GM12878 (cell line): ENCODE data around the gene MYOM1.

ENCODE experiments used
- CBX5 ChIP-seq: sonication (generic); IDR thresholded peaks from 2 replicates; pipeline ENCODE4 v1.6.1; 2016; ENCODE audit warnings: low read depth, moderate library complexity, mild to moderate bottlenecking, inconsistent platforms
- CTCF ChIP-seq, 3 experiments: IDR thresholded peaks in 2 of 3; conservative IDR thresholded peaks in 1 of 3; 2 replicates each; pipeline ENCODE4 v1.5.1; 2011; ENCODE audit warnings: low read depth in 3 of 3, low read length in 3 of 3, mild to moderate bottlenecking in 3 of 3, control low read depth in 2 of 3, moderate library complexity in 2 of 3, inconsistent platforms in 1 of 3, mixed read lengths in 1 of 3; ENCODE audit not compliant: control insufficient read depth in 2 of 3, insufficient read depth in 1 of 3; ENCODE audit errors: extremely low read depth in 1 of 3
- ESRRA ChIP-seq: IDR thresholded peaks from 2 replicates; pipeline ENCODE4 v1.6.1; 2012; ENCODE audit warnings: mild to moderate bottlenecking, low read length, improper control_type of control experiment
- EZH2 ChIP-seq: IDR thresholded peaks from 2 replicates; pipeline ENCODE4 v1.6.1; 2012; ENCODE audit warnings: low read depth, mild to moderate bottlenecking, control low read depth, inconsistent platforms, low read length, borderline replicate concordance; ENCODE audit not compliant: control insufficient read depth
- MAX ChIP-seq: IDR thresholded peaks from 2 replicates; pipeline ENCODE4 v1.6.1; 2012; ENCODE audit warnings: low read depth, low read length, improper control_type of control experiment
- MLLT1 ChIP-seq: fragments of 450-650 bp; IDR thresholded peaks from 2 replicates; pipeline ENCODE4 v1.6.1; 2016; ENCODE audit warnings: mild to moderate bottlenecking
- MXI1 ChIP-seq: fragments of 150-350 bp; IDR thresholded peaks from 2 replicates; pipeline ENCODE4 v1.6.1; 2011; ENCODE audit warnings: low read depth, mild to moderate bottlenecking, inconsistent platforms, low read length, improper control_type of control experiment
- POLR2AphosphoS5 ChIP-seq: IDR thresholded peaks from 2 replicates; pipeline ENCODE4 v1.6.1; 2011; ENCODE audit warnings: mild to moderate bottlenecking, low read length, inconsistent platforms
- WRNIP1 ChIP-seq: IDR thresholded peaks from 2 replicates; pipeline ENCODE4 v1.6.1; 2011; ENCODE audit warnings: low read depth, low read length, improper control_type of control experiment, borderline replicate concordance
- ZNF687 ChIP-seq: fragments of 450-650 bp; IDR thresholded peaks from 2 replicates; pipeline ENCODE4 v1.6.1; 2017; ENCODE audit warnings: mild to moderate bottlenecking, moderate library complexity
- TF ChIP-seq, protein P1 (sequence below): IDR thresholded peaks from 2 replicates; pipeline ENCODE4 v1.6.1; 2011; ENCODE audit warnings: low read depth, low read length, improper control_type of control experiment, borderline replicate concordance
- TF ChIP-seq, protein P2 (sequence below): IDR thresholded peaks from 2 replicates; pipeline ENCODE4 v1.6.1; 2012; ENCODE audit warnings: mild to moderate bottlenecking, low read depth, low read length

DNA sequence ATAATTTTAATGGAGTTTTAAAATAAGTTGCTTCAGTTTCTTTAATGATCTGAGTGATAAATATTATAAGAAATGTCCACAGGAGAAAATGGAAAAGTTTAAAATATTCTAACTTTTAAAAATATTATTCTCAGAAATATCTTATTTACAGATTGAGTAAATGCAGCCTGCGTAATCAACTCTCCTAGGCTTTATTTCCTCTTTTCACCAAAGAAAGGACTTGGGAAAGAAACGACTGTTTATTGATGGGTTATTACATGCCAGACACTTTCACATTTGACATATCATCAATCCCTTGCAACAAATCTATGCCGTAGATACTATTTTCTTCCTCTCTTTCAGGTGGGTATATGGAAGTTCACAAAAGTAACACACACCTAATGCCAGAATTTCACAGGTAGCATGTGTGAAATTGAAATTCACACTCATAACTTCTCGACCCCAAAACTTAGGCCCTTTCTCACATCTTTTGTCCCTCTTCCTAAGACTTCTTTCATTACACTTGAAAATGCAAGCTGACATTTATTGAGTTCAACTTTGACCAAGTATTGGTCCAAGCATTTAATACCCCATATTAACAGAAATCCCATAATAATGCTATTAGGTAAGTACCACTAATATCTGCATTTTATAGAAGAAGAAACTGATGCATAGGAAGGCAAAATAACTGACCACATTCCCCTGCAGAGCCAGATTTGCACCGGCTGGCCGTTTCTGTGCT is 49.2 kb downstream of the MYOM1 start:
- TF ChIP-seq MAX (no peak), CBX5 (no peak), EZH2 (no peak), POLR2AphosphoS5 (no peak), MLLT1 (no peak), ZNF687 (no peak), MXI1 (no peak), CTCF (IDR thresholded peaks at IDR 0.05 in 2 of 3, conservative IDR thresholded peaks at IDR 0.05 in 1 of 3; ENCODE audit: control insufficient read depth in 2 of 3, extremely low read depth in 1 of 3, insufficient read depth in 1 of 3, low read depth in 3 of 3, low read length in 3 of 3) (no peak), ESRRA (no peak), WRNIP1 (no peak)
- TF ChIP-seq, protein P1, sequence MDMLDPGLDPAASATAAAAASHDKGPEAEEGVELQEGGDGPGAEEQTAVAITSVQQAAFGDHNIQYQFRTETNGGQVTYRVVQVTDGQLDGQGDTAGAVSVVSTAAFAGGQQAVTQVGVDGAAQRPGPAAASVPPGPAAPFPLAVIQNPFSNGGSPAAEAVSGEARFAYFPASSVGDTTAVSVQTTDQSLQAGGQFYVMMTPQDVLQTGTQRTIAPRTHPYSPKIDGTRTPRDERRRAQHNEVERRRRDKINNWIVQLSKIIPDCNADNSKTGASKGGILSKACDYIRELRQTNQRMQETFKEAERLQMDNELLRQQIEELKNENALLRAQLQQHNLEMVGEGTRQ = no peak
- TF ChIP-seq, protein P2, sequence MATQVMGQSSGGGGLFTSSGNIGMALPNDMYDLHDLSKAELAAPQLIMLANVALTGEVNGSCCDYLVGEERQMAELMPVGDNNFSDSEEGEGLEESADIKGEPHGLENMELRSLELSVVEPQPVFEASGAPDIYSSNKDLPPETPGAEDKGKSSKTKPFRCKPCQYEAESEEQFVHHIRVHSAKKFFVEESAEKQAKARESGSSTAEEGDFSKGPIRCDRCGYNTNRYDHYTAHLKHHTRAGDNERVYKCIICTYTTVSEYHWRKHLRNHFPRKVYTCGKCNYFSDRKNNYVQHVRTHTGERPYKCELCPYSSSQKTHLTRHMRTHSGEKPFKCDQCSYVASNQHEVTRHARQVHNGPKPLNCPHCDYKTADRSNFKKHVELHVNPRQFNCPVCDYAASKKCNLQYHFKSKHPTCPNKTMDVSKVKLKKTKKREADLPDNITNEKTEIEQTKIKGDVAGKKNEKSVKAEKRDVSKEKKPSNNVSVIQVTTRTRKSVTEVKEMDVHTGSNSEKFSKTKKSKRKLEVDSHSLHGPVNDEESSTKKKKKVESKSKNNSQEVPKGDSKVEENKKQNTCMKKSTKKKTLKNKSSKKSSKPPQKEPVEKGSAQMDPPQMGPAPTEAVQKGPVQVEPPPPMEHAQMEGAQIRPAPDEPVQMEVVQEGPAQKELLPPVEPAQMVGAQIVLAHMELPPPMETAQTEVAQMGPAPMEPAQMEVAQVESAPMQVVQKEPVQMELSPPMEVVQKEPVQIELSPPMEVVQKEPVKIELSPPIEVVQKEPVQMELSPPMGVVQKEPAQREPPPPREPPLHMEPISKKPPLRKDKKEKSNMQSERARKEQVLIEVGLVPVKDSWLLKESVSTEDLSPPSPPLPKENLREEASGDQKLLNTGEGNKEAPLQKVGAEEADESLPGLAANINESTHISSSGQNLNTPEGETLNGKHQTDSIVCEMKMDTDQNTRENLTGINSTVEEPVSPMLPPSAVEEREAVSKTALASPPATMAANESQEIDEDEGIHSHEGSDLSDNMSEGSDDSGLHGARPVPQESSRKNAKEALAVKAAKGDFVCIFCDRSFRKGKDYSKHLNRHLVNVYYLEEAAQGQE = no peak
